GM10266 (cell line): ENCODE data around the gene RTN3.

ENCODE experiments used
- DNase-seq: peaks from one replicate; pipeline ENCODE4 v3.0.0; 2012; ENCODE audit errors: extremely low spot score
- CTCF ChIP-seq: IDR thresholded peaks from 2 replicates; pipeline ENCODE4 v1.5.1; 2012; ENCODE audit warnings: mild to moderate bottlenecking, low read depth; ENCODE audit not compliant: control insufficient read depth, insufficient read depth; ENCODE audit errors: missing control alignments

Gene RTN3

DNA sequence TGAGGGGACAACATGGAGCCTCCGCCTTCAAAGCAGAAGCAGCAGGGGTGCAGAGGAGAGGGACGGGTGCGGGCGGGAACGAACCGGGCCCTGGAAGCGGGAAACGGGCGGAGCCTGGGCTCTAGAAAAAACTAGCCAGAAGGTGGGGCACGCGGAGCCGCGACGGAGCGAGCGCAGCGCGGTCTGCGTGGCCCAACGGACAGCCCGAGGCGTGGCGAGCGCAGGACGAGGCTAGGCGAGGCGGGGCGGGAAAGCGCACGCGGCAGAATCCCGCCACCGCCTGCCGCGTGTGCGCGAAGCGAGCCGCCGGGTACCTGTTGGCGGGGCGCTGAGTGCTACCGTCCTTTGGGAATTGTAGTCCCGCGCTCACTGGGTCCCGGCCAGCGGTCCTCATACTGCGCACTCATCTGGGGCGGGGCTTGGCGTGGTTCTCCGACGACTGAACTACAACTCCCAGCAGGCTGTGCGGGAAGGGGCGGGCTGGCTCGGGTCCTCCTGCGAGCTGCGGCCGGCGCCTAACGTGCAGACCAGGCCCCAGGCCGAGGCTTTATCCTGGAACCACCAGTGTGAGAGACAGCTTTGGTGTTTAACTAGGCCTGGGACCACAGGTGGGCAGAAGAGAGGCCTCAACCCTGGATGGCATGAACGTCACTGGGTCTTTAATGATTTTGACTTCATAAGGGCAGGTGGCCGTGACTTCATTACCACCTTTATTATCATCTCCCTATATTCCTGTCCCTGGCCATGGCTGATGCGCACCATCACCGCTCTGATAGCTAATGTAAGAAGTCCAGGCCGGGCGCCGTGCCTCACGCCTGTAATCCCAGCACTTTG, 9.8 kb upstream of the RTN3 start, which contains the start of gene ATL3:
Gene ATL3, minus strand, starts transcription at position 55 of the 834 bp plus-strand sequence. Its CDS starts 41 bp downstream, at position 14.
- peak; percentile 96 for DNase-seq
- TF ChIP-seq CTCF, result peak; percentile 26

- no peak for DNase-seq
- TF ChIP-seq CTCF, result no peak
Measured at GRCh38 chr11:63672156-63672463, 9.2 kb upstream of the RTN3 start.

- no peak for TF ChIP-seq CTCF
- no peak for DNase-seq
Measured at GRCh38 chr11:63672936-63673539, 8.3 kb upstream of the RTN3 start.

GRCh38 chr11:63673579-63673978, 7.7 kb upstream of the RTN3 start:
- DNase-seq, result no peak
- TF ChIP-seq CTCF, result no peak

DNA sequence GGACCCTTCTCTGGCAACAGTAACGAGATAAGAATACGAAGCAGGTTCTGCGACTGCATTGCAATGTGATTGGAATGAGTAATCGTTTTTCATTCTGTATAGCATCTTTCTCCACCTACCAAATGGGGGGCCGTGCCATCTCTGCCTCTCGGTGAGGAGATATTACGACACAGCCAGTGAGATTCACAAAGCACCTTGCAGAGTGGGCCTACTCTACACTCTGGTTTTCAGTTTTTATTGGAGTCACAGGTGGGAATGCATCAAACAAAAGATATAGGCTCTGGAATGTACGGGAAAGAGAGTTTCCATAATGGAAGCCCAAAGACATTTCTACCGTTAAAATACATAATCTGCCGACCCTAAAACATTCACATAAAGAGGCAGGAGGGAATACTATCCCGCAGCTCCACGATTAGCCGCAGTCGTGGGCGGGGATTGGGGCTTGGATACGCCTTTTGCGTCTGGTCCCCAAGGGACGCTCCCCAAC, 423 bp upstream of the RTN3 start:
- DNase-seq, result no peak

GRCh38 chr11:63682066-63683021, 1.0 kb downstream of the RTN3 start:
- no peak for TF ChIP-seq CTCF
- no peak for DNase-seq

More for the DNA sequence above, 423 bp upstream of the RTN3 start:
- no peak for TF ChIP-seq CTCF
